Neural cell (in vitro differentiated cells): ENCODE measurements around the gene RAPGEF4. TPM values are rescaled to one million over a fixed set of nuclear protein-coding genes. Genes with fewer than 3 reads are reported as not detected.

Experiments used
- H2AFZ ChIP-seq: fragments of 200-600, 300-800 bp; sonication (generic), shearing (Covaris generic); 2 replicates; pipeline ENCODE4 v1.6.0; 2014; ENCODE audit warnings: low read depth, mild to moderate bottlenecking, antibody characterized with exemption, low read length, moderate library complexity
- H3F3A ChIP-seq: fragments of 200-600 bp; shearing (Covaris generic); 2 replicates; pipeline ENCODE4 v1.6.1; 2016; ENCODE audit warnings: mild to moderate bottlenecking, moderate library complexity, mixed read lengths, antibody characterized with exemption, low read length; ENCODE audit not compliant: insufficient read depth, poor library complexity, severe bottlenecking
- H3K27ac ChIP-seq: fragments of 200-600, 300-800 bp; sonication (generic), shearing (Covaris generic); 2 replicates; pipeline ENCODE4 v1.5.1; 2014; ENCODE audit warnings: mild to moderate bottlenecking, low read length, moderate library complexity
- H3K27me3 ChIP-seq: fragments of 300-800, 200-600 bp; sonication (generic), shearing (Covaris generic); 2 replicates; pipeline ENCODE4 v1.6.0; 2014; ENCODE audit warnings: mild to moderate bottlenecking, low read depth, low read length, moderate library complexity; ENCODE audit not compliant: insufficient read depth
- H3K36me3 ChIP-seq: fragments of 300-800, 200-600 bp; sonication (generic), shearing (Covaris generic); 2 replicates; pipeline ENCODE4 v1.5.1; 2014; ENCODE audit warnings: mild to moderate bottlenecking, antibody characterized with exemption, low read length, moderate library complexity; ENCODE audit not compliant: insufficient read depth
- H3K4me2 ChIP-seq: fragments of 300-800, 200-600 bp; sonication (generic), shearing (Covaris generic); 2 replicates; pipeline ENCODE4 v1.6.0; 2014; ENCODE audit warnings: mild to moderate bottlenecking, low read length
- H3K4me3 ChIP-seq: fragments of 300-800, 200-600 bp; sonication (generic), shearing (Covaris generic); 2 replicates; pipeline ENCODE4 v1.5.1; 2014; ENCODE audit warnings: mild to moderate bottlenecking, low read length, moderate library complexity
- H3K79me2 ChIP-seq: fragments of 200-600 bp; shearing (Covaris generic); replicated peaks from 2 replicates; pipeline ENCODE4 v1.6.0; 2014; ENCODE audit warnings: mild to moderate bottlenecking, low read length, moderate library complexity; ENCODE audit not compliant: insufficient read depth
- H3K9ac ChIP-seq: fragments of 300-800, 200-600 bp; sonication (generic), shearing (Covaris generic); 2 replicates; pipeline ENCODE4 v1.6.1; 2016; ENCODE audit warnings: mild to moderate bottlenecking, low read length, mixed read lengths
- H3K9me2 ChIP-seq: fragments of 200-600 bp; shearing (Covaris generic); 2 replicates; pipeline ENCODE4 v1.6.1; 2016; ENCODE audit warnings: mild to moderate bottlenecking, low read length, mixed read lengths; ENCODE audit not compliant: insufficient read depth
- H3K9me3 ChIP-seq: fragments of 200-600, 300-800 bp; sonication (generic), shearing (Covaris generic); 2 replicates; pipeline ENCODE4 v1.6.1; 2016; ENCODE audit warnings: mild to moderate bottlenecking, mixed run types, low read length, moderate library complexity, mixed read lengths
- H4K20me1 ChIP-seq: fragments of 200-600 bp; shearing (Covaris generic); 2 replicates; pipeline ENCODE4 v1.6.1; 2016; ENCODE audit warnings: mild to moderate bottlenecking, mixed run types; ENCODE audit not compliant: insufficient read depth
- CTCF ChIP-seq: fragments of 450-650 bp; IDR thresholded peaks from 2 replicates; pipeline ENCODE4 v1.5.1; 2014; ENCODE audit warnings: antibody characterized with exemption, mild to moderate bottlenecking, moderate library complexity; ENCODE audit not compliant: poor library complexity, severe bottlenecking
- EP300 ChIP-seq: fragments of 450-650 bp; conservative IDR thresholded peaks from 2 replicates; pipeline ENCODE4 v1.6.1; 2014; ENCODE audit warnings: antibody characterized with exemption, mild to moderate bottlenecking, moderate library complexity; ENCODE audit not compliant: poor library complexity, severe bottlenecking
- EZH2 ChIP-seq: fragments of 200-600, 300-800 bp; shearing (Covaris generic), sonication (generic); IDR thresholded peaks from 2 replicates; pipeline ENCODE4 v1.6.1; 2014; ENCODE audit warnings: antibody characterized with exemption, low read length, borderline replicate concordance, mild to moderate bottlenecking; ENCODE audit not compliant: insufficient read depth, poor library complexity, severe bottlenecking
- MXI1 ChIP-seq: fragments of 450-650 bp; conservative IDR thresholded peaks from 2 replicates; pipeline ENCODE4 v1.6.1; 2014; ENCODE audit warnings: antibody characterized with exemption, mild to moderate bottlenecking; ENCODE audit not compliant: poor library complexity, severe bottlenecking
- POLR2AphosphoS5 ChIP-seq: IDR thresholded peaks from 2 replicates; pipeline ENCODE4 v1.6.1; 2012
- RAD21 ChIP-seq: fragments of 450-650 bp; conservative IDR thresholded peaks from 2 replicates; pipeline ENCODE4 v1.6.1; 2014; ENCODE audit warnings: antibody characterized with exemption, mild to moderate bottlenecking, moderate library complexity
- REST ChIP-seq: IDR thresholded peaks from 2 replicates; pipeline ENCODE4 v1.6.1; 2012; ENCODE audit warnings: borderline replicate concordance
- SMC3 ChIP-seq: fragments of 450-650 bp; conservative IDR thresholded peaks from 2 replicates; pipeline ENCODE4 v1.6.1; 2014; ENCODE audit warnings: antibody characterized with exemption, mild to moderate bottlenecking, moderate library complexity; ENCODE audit not compliant: poor library complexity
- TAF1 ChIP-seq: IDR thresholded peaks from 2 replicates; pipeline ENCODE4 v1.6.1; 2012; ENCODE audit warnings: low read depth
- polyA plus RNA-seq: library from polyadenylated mRNA; depleted of rRNA; stranded (reverse); fragments of >200 nt; gene quantifications from 2 replicates; pipeline ENCODE4 v1.2.3, GENCODE V29; 2014

The RAPGEF4 gene
- polyA plus RNA-seq, 1 donor from 2014 or later, result 10.4 TPM

- no peaks in the 10 kb centered on the region for H3K9me2 ChIP-seq
- no peaks in the 10 kb centered on the region for H3F3A ChIP-seq
- TF ChIP-seq TAF1 (no peak), MXI1 (no peak)
- no peaks in the 10 kb centered on the region for H3K36me3 ChIP-seq
- no peak overlapping the region for H3K27ac ChIP-seq
- H3K27me3 ChIP-seq, result no peaks in the 10 kb centered on the region
- no peaks in the 10 kb centered on the region for H4K20me1 ChIP-seq
- no peak overlapping the region for H3K9ac ChIP-seq
- no peak overlapping the region for H3K4me3 ChIP-seq
- H2AFZ ChIP-seq, result no peak overlapping the region
- H3K9me3 ChIP-seq, result no peaks in the 10 kb centered on the region
- no peak overlapping the region for H3K4me2 ChIP-seq
- no peaks in the 10 kb centered on the region for H3K79me2 ChIP-seq
Observed at GRCh38 chr2:172921532-172922236, 186.0 kb downstream of the RAPGEF4 start.

DNA sequence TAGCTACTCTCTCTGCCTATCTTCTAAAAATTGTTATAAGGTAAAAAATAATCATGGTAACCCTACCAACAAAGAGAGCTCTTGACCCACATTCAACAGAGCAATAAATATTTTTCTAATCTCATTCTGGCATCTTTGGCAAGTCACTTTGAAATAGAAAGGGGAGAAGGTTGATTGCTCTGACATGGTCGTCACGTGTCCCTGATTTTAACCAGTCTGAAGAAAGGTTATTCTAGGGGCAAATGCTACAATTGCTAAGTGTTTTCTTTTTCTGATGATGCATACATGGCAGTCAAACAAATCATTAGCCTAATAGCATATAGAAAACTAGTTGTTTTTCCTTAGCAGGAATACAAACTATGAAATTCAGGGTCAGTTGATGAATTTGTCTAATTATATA lies 186.7 kb downstream of the RAPGEF4 start:
- no peak overlapping the region for H3K9ac ChIP-seq

More for the DNA sequence above, 186.7 kb downstream of the RAPGEF4 start:
- no peak for TF ChIP-seq MXI1
- TF ChIP-seq EZH2, result no peak
- TF ChIP-seq EP300, result no peak
- TF ChIP-seq RAD21, result no peak
- TF ChIP-seq POLR2AphosphoS5, result no peak
- no peak for TF ChIP-seq SMC3
- no peak for TF ChIP-seq TAF1
- no peak for TF ChIP-seq REST
- no peak for TF ChIP-seq CTCF
- Histone ChIP-seq H3K27me3 (no peaks in the 10 kb centered on the region), H3K9me3 (no peaks in the 10 kb centered on the region), H3K4me3 (no peak overlapping the region), H3K27ac (no peak overlapping the region), H3K36me3 (no peaks in the 10 kb centered on the region), H3K9me2 (no peaks in the 10 kb centered on the region), H4K20me1 (no peaks in the 10 kb centered on the region), H3K4me2 (no peak overlapping the region), H2AFZ (no peak overlapping the region), H3F3A (no peaks in the 10 kb centered on the region), H3K79me2 (no peaks in the 10 kb centered on the region)
